Activated naive CD8-positive, alpha-beta T cell (primary cell): ENCODE measurements around the gene EEFSEC.

Experiments used
- H3K27ac Mint-ChIP-seq: one replicate; pipeline ENCODE4 v1.8.0; 2021; ENCODE audit warnings: mixed read lengths
- H3K27me3 Mint-ChIP-seq: one replicate; pipeline ENCODE4 v1.8.0; 2021; ENCODE audit warnings: mixed read lengths
- H3K36me3 Mint-ChIP-seq: one replicate; pipeline ENCODE4 v1.8.0; 2021; ENCODE audit warnings: mixed read lengths
- H3K4me1 Mint-ChIP-seq: one replicate; pipeline ENCODE4 v1.8.0; 2021; ENCODE audit warnings: low read depth, mixed read lengths
- H3K4me3 Mint-ChIP-seq: one replicate; pipeline ENCODE4 v1.8.0; 2021; ENCODE audit warnings: mild to moderate bottlenecking, mixed read lengths
- H3K9me3 Mint-ChIP-seq: one replicate; pipeline ENCODE4 v1.8.0; 2021; ENCODE audit warnings: low read depth, mixed read lengths

EEFSEC gene

GRCh38 chr3:128252083-128252482 is 98.8 kb downstream of the EEFSEC start:
- no peak overlapping the region for H3K4me3 Mint-ChIP-seq
- peaks cover 32% of the 10 kb centered on the region for H3K4me1 Mint-ChIP-seq
- no peaks in the 10 kb centered on the region for H3K9me3 Mint-ChIP-seq
- peaks cover 36% of the 10 kb centered on the region for H3K36me3 Mint-ChIP-seq
- no peaks in the 10 kb centered on the region for H3K27me3 Mint-ChIP-seq
- no peak overlapping the region for H3K27ac Mint-ChIP-seq

- peaks cover 35% of the 10 kb centered on the region for H3K4me1 Mint-ChIP-seq
- H3K36me3 Mint-ChIP-seq = peaks cover 32% of the 10 kb centered on the region
Observed at GRCh38 chr3:128253150-128253549, 99.9 kb downstream of the EEFSEC start.

GRCh38 chr3:128254066-128254590 is 100.8 kb downstream of the EEFSEC start:
- Mint-ChIP-seq H3K27ac (no peak overlapping the region), H3K4me3 (no peak overlapping the region), H3K9me3 (no peaks in the 10 kb centered on the region), H3K36me3 (peaks cover 30% of the 10 kb centered on the region), H3K27me3 (no peaks in the 10 kb centered on the region), H3K4me1 (peaks cover 35% of the 10 kb centered on the region)

More at GRCh38 chr3:128253150-128253549, 99.9 kb downstream of the EEFSEC start:
- Mint-ChIP-seq H3K4me3 (no peak overlapping the region), H3K27me3 (no peaks in the 10 kb centered on the region), H3K27ac (no peak overlapping the region), H3K9me3 (no peaks in the 10 kb centered on the region)

- Mint-ChIP-seq H3K27ac (no peak overlapping the region), H3K4me3 (no peak overlapping the region), H3K27me3 (no peaks in the 10 kb centered on the region), H3K9me3 (peaks cover 6% of the 10 kb centered on the region), H3K4me1 (peaks cover 28% of the 10 kb centered on the region), H3K36me3 (peaks cover 28% of the 10 kb centered on the region)
Observed at GRCh38 chr3:128254967-128255366, 101.7 kb downstream of the EEFSEC start.

- no peak overlapping the region for H3K4me3 Mint-ChIP-seq
- peaks cover 24% of the 10 kb centered on the region for H3K36me3 Mint-ChIP-seq
- H3K4me1 Mint-ChIP-seq = peaks cover 18% of the 10 kb centered on the region
- H3K9me3 Mint-ChIP-seq = peaks cover 9% of the 10 kb centered on the region
- H3K27ac Mint-ChIP-seq = no peak overlapping the region
- H3K27me3 Mint-ChIP-seq = no peaks in the 10 kb centered on the region
Observed at GRCh38 chr3:128256131-128256530, 102.8 kb downstream of the EEFSEC start.

GRCh38 chr3:128257632-128258031 is 104.4 kb downstream of the EEFSEC start:
- no peaks in the 10 kb centered on the region for H3K27me3 Mint-ChIP-seq
- H3K9me3 Mint-ChIP-seq = peaks cover 9% of the 10 kb centered on the region
- no peak overlapping the region for H3K4me3 Mint-ChIP-seq
- peaks cover 9% of the 10 kb centered on the region for H3K4me1 Mint-ChIP-seq
- H3K36me3 Mint-ChIP-seq = peaks cover 21% of the 10 kb centered on the region
- H3K27ac Mint-ChIP-seq = no peak overlapping the region

GRCh38 chr3:128260275-128260674 is 107.0 kb downstream of the EEFSEC start:
- no peak overlapping the region for H3K4me3 Mint-ChIP-seq
- no peaks in the 10 kb centered on the region for H3K27me3 Mint-ChIP-seq
- peaks cover 8% of the 10 kb centered on the region for H3K4me1 Mint-ChIP-seq
- peaks cover 9% of the 10 kb centered on the region for H3K9me3 Mint-ChIP-seq
- no peak overlapping the region for H3K27ac Mint-ChIP-seq
- peaks cover 26% of the 10 kb centered on the region for H3K36me3 Mint-ChIP-seq

GRCh38 chr3:128262457-128262856 is 109.2 kb downstream of the EEFSEC start:
- no peak overlapping the region for H3K4me3 Mint-ChIP-seq
- H3K4me1 Mint-ChIP-seq = no peaks in the 10 kb centered on the region
- peaks cover 9% of the 10 kb centered on the region for H3K9me3 Mint-ChIP-seq
- no peaks in the 10 kb centered on the region for H3K27me3 Mint-ChIP-seq
- H3K36me3 Mint-ChIP-seq = peaks cover 24% of the 10 kb centered on the region
- H3K27ac Mint-ChIP-seq = no peak overlapping the region

GRCh38 chr3:128263118-128263517 is 109.8 kb downstream of the EEFSEC start:
- no peaks in the 10 kb centered on the region for H3K4me1 Mint-ChIP-seq

GRCh38 chr3:128263946-128264345 is 110.7 kb downstream of the EEFSEC start:
- H3K36me3 Mint-ChIP-seq = peaks cover 31% of the 10 kb centered on the region
- H3K4me1 Mint-ChIP-seq = no peaks in the 10 kb centered on the region
- no peak overlapping the region for H3K27ac Mint-ChIP-seq
- peaks cover 9% of the 10 kb centered on the region for H3K9me3 Mint-ChIP-seq
- H3K27me3 Mint-ChIP-seq = no peaks in the 10 kb centered on the region
- no peak overlapping the region for H3K4me3 Mint-ChIP-seq

More at GRCh38 chr3:128263118-128263517, 109.8 kb downstream of the EEFSEC start:
- no peak overlapping the region for H3K4me3 Mint-ChIP-seq
- H3K36me3 Mint-ChIP-seq = peaks cover 25% of the 10 kb centered on the region
- no peaks in the 10 kb centered on the region for H3K27me3 Mint-ChIP-seq
- peaks cover 9% of the 10 kb centered on the region for H3K9me3 Mint-ChIP-seq
- H3K27ac Mint-ChIP-seq = no peak overlapping the region

GRCh38 chr3:128266453-128266852 is 113.2 kb downstream of the EEFSEC start:
- Mint-ChIP-seq H3K36me3 (peaks cover 18% of the 10 kb centered on the region), H3K4me1 (peaks cover 4% of the 10 kb centered on the region), H3K27me3 (no peaks in the 10 kb centered on the region), H3K9me3 (no peaks in the 10 kb centered on the region), H3K27ac (no peak overlapping the region), H3K4me3 (no peak overlapping the region)

GRCh38 chr3:128267541-128267940 is 114.3 kb downstream of the EEFSEC start:
- Mint-ChIP-seq H3K27me3 (no peaks in the 10 kb centered on the region), H3K36me3 (peaks cover 17% of the 10 kb centered on the region), H3K4me1 (peaks cover 7% of the 10 kb centered on the region), H3K27ac (no peak overlapping the region), H3K9me3 (no peaks in the 10 kb centered on the region), H3K4me3 (no peak overlapping the region)

GRCh38 chr3:128269006-128269775 is 115.9 kb downstream of the EEFSEC start:
- Mint-ChIP-seq H3K27me3 (no peaks in the 10 kb centered on the region), H3K27ac (no peak overlapping the region), H3K4me1 (peaks cover 12% of the 10 kb centered on the region), H3K4me3 (no peak overlapping the region), H3K36me3 (peaks cover 12% of the 10 kb centered on the region), H3K9me3 (no peaks in the 10 kb centered on the region)

- Mint-ChIP-seq H3K4me1 (peaks cover 12% of the 10 kb centered on the region), H3K9me3 (no peaks in the 10 kb centered on the region), H3K27me3 (no peaks in the 10 kb centered on the region), H3K36me3 (peaks cover 9% of the 10 kb centered on the region), H3K4me3 (no peak overlapping the region), H3K27ac (no peak overlapping the region)
Observed at GRCh38 chr3:128269796-128270195, 116.5 kb downstream of the EEFSEC start.

GRCh38 chr3:128270559-128271492 is 117.5 kb downstream of the EEFSEC start:
- H3K27me3 Mint-ChIP-seq = no peaks in the 10 kb centered on the region
- H3K36me3 Mint-ChIP-seq = peaks cover 9% of the 10 kb centered on the region

More at GRCh38 chr3:128270559-128271492, 117.5 kb downstream of the EEFSEC start:
- Mint-ChIP-seq H3K27ac (no peak overlapping the region), H3K4me3 (no peak overlapping the region), H3K4me1 (peaks cover 12% of the 10 kb centered on the region), H3K9me3 (no peaks in the 10 kb centered on the region)
